HG03196 (cell line): ENCODE results near the gene FBLN7.
"Not testable (repeated sequence)": the region's sequence is repeated elsewhere in the genome, so short reads cannot be mapped to it uniquely, and the experiment has no call there.

Experiments
- ATAC-seq: cut with Tn5 transposase; IDR thresholded peaks from one replicate; pipeline ENCODE4 v1.9.1; 2021; ENCODE audit not compliant: unreplicated experiment

FBLN7 gene, protein sequence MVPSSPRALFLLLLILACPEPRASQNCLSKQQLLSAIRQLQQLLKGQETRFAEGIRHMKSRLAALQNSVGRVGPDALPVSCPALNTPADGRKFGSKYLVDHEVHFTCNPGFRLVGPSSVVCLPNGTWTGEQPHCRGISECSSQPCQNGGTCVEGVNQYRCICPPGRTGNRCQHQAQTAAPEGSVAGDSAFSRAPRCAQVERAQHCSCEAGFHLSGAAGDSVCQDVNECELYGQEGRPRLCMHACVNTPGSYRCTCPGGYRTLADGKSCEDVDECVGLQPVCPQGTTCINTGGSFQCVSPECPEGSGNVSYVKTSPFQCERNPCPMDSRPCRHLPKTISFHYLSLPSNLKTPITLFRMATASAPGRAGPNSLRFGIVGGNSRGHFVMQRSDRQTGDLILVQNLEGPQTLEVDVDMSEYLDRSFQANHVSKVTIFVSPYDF

DNA sequence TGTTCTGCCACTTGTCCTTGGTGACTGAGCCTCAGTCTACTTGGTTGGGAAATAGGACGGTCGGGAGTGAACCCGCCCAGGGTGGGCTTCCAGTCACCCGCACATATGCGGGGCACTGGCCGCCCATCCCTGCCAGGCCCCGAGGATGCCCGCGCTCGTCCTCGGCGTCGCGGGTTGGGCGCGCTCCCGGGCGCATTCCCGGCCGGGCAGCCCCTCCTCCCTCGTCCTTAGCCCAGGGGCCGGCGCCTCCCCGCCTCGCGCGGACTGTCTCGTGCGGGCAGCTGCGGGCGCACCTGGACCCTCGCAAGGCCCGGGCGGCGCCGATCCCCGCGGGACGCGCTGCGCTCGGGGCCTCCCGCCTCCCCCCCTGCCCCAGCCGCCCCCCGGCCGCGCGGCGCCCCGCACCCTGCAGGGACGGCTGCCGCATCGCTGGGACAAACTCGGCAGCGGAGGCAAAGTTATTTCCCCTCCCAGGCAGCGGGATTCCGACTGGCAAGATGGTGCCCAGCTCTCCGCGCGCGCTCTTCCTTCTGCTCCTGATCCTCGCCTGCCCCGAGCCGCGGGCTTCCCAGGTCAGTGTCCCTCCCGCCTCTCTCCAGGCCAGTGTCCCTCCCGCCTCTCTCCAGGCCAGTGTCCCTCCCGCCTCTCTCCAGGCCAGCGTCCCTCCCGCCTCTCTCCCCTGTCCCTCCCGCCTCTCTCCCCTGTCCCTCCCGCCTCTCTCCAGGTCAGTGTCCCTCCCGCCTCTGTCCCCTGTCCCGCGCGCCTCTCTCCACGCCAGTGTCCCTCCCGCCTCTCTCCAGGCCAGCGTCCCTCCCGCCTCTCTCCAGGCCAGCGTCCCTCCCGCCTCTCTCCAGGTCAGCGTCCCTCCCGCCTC is at the start of gene FBLN7:
FBLN7 (plus strand) TSS at position 227 of the 874 bp plus-strand sequence; CDS start at position 498, 271 bp downstream.
- ATAC-seq: no peak

DNA sequence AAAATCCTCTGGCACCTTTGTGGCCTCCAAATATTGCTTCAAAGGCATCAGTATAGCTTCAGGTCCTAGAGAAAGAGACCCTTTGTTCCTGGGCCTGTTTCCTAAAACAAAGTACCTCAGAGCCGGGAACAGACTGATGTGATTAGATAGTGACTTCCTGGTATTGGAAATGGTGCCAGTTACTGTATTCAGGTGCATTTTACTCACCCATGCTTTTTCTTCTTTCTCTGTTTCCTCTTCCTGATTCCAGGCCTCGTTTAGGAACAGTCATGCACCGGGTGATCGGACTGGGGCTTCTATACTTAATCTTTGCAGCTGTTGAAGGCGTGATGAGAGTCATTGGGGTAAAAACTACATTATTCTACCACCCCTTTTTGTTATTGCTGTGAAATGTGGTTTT is 48.8 kb upstream of the FBLN7 start:
- no peak for ATAC-seq

DNA sequence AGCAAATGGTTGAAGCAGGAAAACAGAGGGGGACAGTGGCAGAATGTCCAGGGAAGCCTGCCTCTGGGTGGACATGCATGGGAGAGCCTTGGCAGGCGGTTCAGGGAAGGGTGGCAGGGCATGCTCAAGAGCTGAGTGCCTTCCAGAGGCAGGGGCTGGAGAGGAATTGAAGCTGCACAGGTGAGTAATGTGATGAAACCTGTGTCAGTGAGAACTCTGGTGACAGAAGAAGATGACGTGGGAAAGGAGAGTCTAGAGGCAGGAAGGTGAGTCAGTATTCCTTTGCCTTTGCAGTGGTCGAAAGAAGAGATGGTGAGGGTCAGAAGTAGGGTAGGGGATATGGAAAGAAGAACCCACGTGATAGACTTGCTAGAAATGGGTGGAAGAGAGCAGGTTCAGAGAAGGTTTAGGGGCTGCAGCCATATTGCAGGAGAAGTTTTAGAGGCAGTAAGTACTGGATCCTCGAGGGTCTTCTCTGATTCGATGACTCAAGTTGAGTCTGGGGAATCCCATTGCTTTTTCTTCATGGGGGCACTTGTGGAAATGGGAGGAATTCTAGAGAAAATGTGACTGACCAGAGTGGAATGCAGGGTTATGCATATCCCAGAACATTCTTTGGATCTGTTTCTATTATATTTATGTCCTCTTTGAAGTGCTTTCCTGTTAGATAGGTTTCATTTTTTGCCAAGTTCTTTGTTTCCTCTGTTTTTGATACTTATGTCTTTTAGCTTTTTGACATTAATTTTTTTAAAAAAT is 45.7 kb upstream of the FBLN7 start:
- ATAC-seq: no peak

- no peak for ATAC-seq
These were observed 45.0 kb upstream of the FBLN7 start for GRCh38 chr2:112093216-112093615.

- no peak for ATAC-seq
These were observed 42.5 kb upstream of the FBLN7 start for GRCh38 chr2:112095681-112096080.

GRCh38 chr2:112096098-112096497 is 42.1 kb upstream of the FBLN7 start:
- no peak for ATAC-seq

- no peak for ATAC-seq
These were observed 29.9 kb upstream of the FBLN7 start for GRCh38 chr2:112108178-112108832.

- ATAC-seq: no peak
These were observed 28.9 kb upstream of the FBLN7 start for GRCh38 chr2:112109278-112109677.

DNA sequence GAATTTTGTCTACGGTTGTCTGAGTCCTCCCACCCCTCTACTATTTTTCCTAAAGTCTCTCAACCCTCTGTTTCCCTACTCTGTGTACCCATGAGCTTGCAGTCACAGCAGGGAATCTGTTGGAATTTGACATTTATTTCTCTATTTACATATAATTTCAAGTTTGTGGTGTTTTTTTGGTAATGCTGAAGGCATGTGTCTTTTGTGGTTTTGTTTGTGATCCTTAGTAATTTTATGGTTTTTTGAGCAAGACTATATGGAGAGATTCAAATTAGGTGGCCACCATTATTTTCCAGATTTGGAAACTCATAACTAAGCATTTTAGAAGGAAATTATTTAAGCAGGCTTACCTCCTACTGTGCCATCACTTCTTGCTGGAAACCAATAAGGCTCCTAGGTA is 27.2 kb upstream of the FBLN7 start:
- ATAC-seq: no peak

DNA sequence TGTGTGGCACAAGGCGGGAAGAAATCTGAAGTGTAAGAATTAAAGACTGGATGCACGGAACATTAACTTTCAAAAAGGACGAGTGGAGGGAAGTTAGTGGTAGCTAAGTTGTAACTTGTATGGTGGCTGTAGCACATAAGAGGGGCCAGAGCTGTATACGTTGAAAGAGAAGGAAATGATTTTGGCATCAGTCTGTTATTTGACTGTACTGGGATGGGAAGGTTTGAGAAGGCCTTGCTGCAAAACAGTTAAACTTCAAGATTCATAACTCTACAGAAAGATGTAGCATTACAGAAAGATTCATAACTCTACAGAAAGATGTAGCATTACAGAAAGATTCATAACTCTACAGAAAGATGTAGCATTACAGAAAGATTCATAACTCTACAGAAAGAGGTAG is 24.8 kb upstream of the FBLN7 start:
- ATAC-seq: not testable (repeated sequence)

DNA sequence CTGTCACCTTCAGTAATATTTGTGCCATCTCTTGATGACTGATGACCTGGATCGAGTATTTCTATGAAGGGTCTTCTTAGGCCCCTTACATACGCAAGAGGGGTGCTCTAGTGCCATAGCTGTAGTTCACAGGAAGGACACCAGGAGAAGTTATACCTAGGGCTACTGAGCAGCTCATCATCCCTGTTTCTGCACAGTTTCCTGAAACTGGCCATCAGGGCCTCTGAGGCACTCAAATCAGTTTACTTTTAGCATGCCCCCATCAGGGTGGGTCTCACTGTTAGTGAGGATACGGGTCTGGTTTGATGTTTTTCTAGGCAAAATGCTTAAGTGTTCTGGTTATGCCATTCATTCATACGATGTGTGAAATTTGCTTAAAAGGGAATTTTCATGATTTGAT is 20.0 kb upstream of the FBLN7 start:
- no peak for ATAC-seq

DNA sequence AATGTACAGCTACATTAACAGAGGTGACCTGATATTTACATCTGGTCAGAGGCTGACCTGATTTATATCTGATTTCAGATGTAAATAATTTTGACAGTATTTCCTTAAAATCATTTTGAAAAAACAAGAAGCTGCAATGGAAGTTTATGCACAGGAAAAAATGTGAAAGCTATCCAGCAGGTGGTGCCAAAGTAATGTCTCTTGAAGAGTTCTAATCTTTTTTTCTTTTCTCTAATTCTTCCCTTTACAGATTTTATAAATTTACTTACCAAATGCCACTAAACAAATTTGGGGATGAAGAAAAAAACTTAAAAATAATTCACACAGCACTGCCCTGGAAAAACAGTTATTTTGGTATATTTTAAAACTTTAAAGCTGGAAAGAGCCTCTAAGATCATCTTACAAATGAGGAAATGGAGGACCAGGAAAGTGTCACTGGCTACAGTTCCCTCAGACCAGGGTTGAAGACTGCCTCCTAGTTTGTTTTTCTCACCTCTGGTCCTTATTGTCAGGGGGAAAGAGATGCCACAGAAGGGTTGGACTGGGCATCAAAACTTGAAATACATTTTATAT is 16.4 kb upstream of the FBLN7 start:
- ATAC-seq: no peak

DNA sequence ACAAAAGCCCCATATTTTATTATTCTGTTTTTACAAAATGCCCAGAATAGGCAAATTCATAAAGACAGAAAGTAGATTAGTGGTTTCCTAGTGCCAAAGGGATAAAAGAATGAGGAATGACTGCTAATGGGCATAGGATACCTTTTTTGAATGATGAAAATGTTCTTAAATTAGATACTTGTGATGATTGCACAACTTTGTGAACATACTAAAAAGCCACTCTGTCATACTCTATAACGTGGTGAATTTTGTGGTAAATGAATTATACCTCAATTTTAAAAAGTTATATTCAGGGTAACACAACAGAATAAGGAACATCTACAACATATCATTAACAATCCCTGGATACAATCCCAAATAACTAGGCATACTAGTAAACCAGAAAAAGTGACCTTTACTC is 9.1 kb upstream of the FBLN7 start:
- no peak for ATAC-seq

GRCh38 chr2:112133344-112133743 is 4.8 kb upstream of the FBLN7 start:
- ATAC-seq: no peak

GRCh38 chr2:112134120-112134519 is 4.1 kb upstream of the FBLN7 start:
- ATAC-seq: no peak

DNA sequence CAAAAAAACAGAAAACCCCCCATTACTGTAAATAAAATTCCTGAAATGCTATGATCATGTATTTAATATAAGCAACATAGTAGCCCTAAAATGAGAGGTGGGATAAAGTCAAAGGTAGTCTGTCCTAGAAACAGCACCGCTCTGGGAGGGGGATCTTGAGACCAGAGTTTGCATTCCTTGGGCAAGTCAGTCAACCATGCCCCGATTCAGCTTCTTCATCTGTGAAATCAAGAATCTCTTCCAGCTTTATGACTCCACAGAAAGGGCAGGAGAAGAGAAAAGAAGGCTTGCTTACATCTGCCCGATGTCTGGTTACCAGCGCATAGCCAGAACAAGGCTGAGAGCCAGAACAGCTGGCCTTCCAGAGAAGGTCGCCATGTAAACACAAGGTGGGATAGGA is 2.1 kb upstream of the FBLN7 start:
- no peak for ATAC-seq

DNA sequence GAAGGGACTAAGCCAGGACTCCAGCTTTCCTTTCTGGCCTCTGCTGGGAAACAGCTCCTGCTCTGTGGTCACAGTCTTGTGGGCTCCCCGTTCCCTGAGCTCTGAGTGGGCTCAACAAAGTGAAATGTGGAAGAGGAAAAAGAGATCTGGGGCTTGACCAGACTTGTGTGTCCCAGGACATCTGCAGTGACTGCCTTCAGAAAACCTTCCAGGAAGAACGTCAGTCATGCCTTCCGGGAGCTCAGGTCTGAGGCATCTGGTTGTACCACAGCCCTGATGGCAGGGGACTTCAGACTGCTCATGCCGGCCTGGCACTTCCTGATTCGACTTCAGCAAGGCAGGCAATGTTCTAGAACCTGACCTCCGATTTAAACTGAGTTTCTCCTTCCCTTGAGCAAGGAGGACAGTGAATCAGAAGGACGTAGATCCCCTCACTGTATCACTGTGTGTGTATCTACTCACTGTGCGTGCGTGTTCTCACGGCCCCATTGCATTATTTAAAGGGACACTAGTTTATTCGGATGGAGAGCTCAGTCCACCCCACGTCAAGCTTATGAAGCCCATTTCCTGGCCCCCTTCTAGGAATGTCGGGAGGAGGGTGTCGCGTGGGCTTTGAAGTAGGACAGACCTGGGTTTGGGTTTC is 548 bp upstream of the FBLN7 start:
- ATAC-seq: no peak

DNA sequence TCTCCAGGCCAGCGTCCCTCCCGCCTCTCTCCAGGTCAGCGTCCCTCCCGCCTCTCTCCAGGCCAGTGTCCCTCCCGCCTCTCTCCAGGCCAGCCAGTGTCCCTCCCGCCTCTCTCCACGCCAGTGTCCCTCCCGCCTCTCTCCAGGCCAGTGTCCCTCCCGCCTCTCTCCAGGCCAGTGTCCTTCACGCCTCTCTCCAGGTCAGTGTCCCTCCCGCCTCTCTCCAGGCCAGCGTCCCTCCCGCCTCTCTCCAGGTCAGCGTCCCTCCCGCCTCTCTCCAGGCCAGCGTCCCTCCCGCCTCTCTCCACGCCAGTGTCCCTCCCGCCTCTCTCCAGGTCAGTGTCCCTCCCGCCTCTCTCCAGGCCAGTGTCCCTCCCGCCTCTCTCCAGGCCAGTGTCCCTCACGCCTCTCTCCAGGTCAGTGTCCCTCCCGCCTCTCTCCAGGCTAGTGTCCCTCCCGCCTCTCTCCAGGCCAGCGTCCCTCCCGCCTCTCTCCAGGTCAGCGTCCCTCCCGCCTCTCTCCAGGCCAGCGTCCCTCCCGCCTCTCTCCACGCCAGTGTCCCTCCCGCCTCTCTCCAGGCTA is 939 bp downstream of the FBLN7 start:
- not testable (repeated sequence) for ATAC-seq

DNA sequence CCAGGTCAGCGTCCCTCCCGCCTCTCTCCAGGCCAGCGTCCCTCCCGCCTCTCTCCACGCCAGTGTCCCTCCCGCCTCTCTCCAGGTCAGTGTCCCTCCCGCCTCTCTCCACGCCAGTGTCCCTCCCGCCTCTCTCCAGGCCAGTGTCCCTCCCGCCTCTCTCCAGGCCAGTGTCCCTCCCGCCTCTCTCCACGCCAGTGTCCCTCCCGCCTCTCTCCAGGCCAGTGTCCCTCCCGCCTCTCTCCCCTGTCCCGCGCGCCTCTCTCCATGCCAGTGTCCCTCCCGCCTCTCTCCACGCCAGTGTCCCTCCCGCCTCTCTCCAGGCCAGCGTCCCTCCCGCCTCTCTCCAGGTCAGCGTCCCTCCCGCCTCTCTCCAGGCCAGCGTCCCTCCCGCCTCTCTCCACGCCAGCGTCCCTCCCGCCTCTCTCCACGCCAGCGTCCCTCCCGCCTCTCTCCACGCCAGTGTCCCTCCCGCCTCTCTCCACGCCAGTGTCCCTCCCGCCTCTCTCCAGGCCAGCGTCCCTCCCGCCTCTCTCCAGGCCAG is 1.5 kb downstream of the FBLN7 start:
- not testable (repeated sequence) for ATAC-seq
